WTC11 (cell line): ENCODE measurements around the gene SND1. TPM values are rescaled to one million over a fixed set of nuclear protein-coding genes. Genes with fewer than 3 reads are reported as not detected.

Experiments
- ATAC-seq: fragments of 200-7000 bp; cut with Tn5 transposase; 2 replicates; pipeline ENCODE4 v1.10.0; 2021; ENCODE audit warnings: mild to moderate bottlenecking, moderate library complexity
- CTCF ChIA-PET: fragments of 300-600 bp; sonication (Branson Sonifier 250); formaldehyde crosslinking; loops from one replicate; lab custom pipeline; 2021; ENCODE audit warnings: antibody characterized with exemption; lab: Charles Lee
- POLR2A ChIA-PET: fragments of 350-600 bp; sonication (Branson Sonifier 250); formaldehyde crosslinking; loops from one replicate; lab custom pipeline; 2021; ENCODE audit warnings: antibody characterized with exemption; lab: Charles Lee
- DNase-seq: peaks from one replicate; pipeline ENCODE4 v3.0.0; 2021; ENCODE audit warnings: low spot score
- H3K27ac Mint-ChIP-seq: 2 replicates; pipeline ENCODE4 v1.8.0; 2021; ENCODE audit warnings: mixed read lengths
- H3K27me3 Mint-ChIP-seq: 2 replicates; pipeline ENCODE4 v1.8.0; 2021; ENCODE audit warnings: low read depth, mild to moderate bottlenecking, moderate library complexity, mixed read lengths
- H3K36me3 Mint-ChIP-seq: 2 replicates; pipeline ENCODE4 v1.8.0; 2021; ENCODE audit warnings: mixed read lengths
- H3K4me1 Mint-ChIP-seq: 2 replicates; pipeline ENCODE4 v1.8.0; 2022; ENCODE audit warnings: mixed read lengths
- H3K4me3 Mint-ChIP-seq: 2 replicates; pipeline ENCODE4 v1.8.0; 2021; ENCODE audit warnings: mild to moderate bottlenecking, moderate library complexity, mixed read lengths
- H3K9me3 Mint-ChIP-seq: 2 replicates; pipeline ENCODE4 v1.8.0; 2021; ENCODE audit warnings: mixed read lengths
- CTCF ChIP-seq: fragments of 200-600 bp; IDR thresholded peaks from 2 replicates; pipeline ENCODE4 v1.8.0; 2022; ENCODE audit warnings: antibody characterized with exemption
- E2F1 ChIP-seq: sonication (generic); formaldehyde crosslinking; IDR thresholded peaks from 2 replicates; pipeline ENCODE4 v1.8.0; 2022; ENCODE audit warnings: mild to moderate bottlenecking, missing genetic modification reagents
- ELF4 ChIP-seq: sonication (generic); formaldehyde crosslinking; IDR thresholded peaks from 2 replicates; pipeline ENCODE4 v1.8.1; 2022; ENCODE audit warnings: low read depth, mild to moderate bottlenecking, moderate library complexity, missing genetic modification reagents
- EMX1 ChIP-seq: fragments of 250-450 bp; sonication (Bioruptor Pico); IDR thresholded peaks from 2 replicates; pipeline ENCODE4 v1.8.0; 2021; ENCODE audit warnings: mild to moderate bottlenecking
- ESRRA ChIP-seq: sonication (generic); formaldehyde crosslinking; IDR thresholded peaks from 2 replicates; pipeline ENCODE4 v1.8.1; 2022; ENCODE audit warnings: mild to moderate bottlenecking, missing genetic modification reagents, borderline replicate concordance
- FOXP1 ChIP-seq: sonication (generic); formaldehyde crosslinking; IDR thresholded peaks from 2 replicates; pipeline ENCODE4 v1.8.0; 2022; ENCODE audit warnings: missing genetic modification reagents, mild to moderate bottlenecking, moderate library complexity, borderline replicate concordance
- IRF1 ChIP-seq: sonication (generic); formaldehyde crosslinking; IDR thresholded peaks from 2 replicates; pipeline ENCODE4 v1.8.0; 2023; ENCODE audit warnings: missing genetic modification reagents
- JAZF1 ChIP-seq: fragments of 250-450 bp; sonication (Bioruptor Pico); IDR thresholded peaks from 2 replicates; pipeline ENCODE4 v1.9.0; 2021; ENCODE audit warnings: moderate library complexity, mild to moderate bottlenecking, inconsistent platforms
- NFATC4 ChIP-seq: fragments of 250-450 bp; sonication (Bioruptor Pico); IDR thresholded peaks from 2 replicates; pipeline ENCODE4 v1.9.0; 2021; ENCODE audit warnings: mild to moderate bottlenecking
- NFE2L1 ChIP-seq: sonication (generic); formaldehyde crosslinking; IDR thresholded peaks from 2 replicates; pipeline ENCODE4 v1.8.1; 2023; ENCODE audit warnings: missing genetic modification reagents
- NR3C1 ChIP-seq: sonication (generic); formaldehyde crosslinking; conservative IDR thresholded peaks from 2 replicates; pipeline ENCODE4 v1.8.1; 2023; ENCODE audit warnings: low read depth, mild to moderate bottlenecking, missing genetic modification reagents
- OVOL2 ChIP-seq: fragments of 250-450 bp; sonication (Bioruptor Pico); IDR thresholded peaks from 2 replicates; pipeline ENCODE4 v1.9.0; 2021; ENCODE audit warnings: mild to moderate bottlenecking, borderline replicate concordance
- RELA ChIP-seq: sonication (generic); formaldehyde crosslinking; IDR thresholded peaks from 2 replicates; pipeline ENCODE4 v1.8.1; 2022; ENCODE audit warnings: missing genetic modification reagents, mild to moderate bottlenecking, borderline replicate concordance
- SMAD4 ChIP-seq: sonication (generic); formaldehyde crosslinking; IDR thresholded peaks from 2 replicates; pipeline ENCODE4 v1.8.0; 2022; ENCODE audit warnings: mild to moderate bottlenecking, missing genetic modification reagents
- STAT6 ChIP-seq: sonication (generic); formaldehyde crosslinking; conservative IDR thresholded peaks from 2 replicates; pipeline ENCODE4 v1.8.1; 2023; ENCODE audit warnings: mild to moderate bottlenecking, low read depth, missing genetic modification reagents, moderate library complexity
- TCF7 ChIP-seq: sonication (generic); formaldehyde crosslinking; IDR thresholded peaks from 2 replicates; pipeline ENCODE4 v1.8.0; 2022; ENCODE audit warnings: mild to moderate bottlenecking, low read depth, missing genetic modification reagents, moderate library complexity
- USF1 ChIP-seq: sonication (generic); formaldehyde crosslinking; IDR thresholded peaks from 2 replicates; pipeline ENCODE4 v1.8.0; 2022; ENCODE audit warnings: mild to moderate bottlenecking, missing genetic modification reagents
- ZNF138 ChIP-seq: sonication (generic); formaldehyde crosslinking; conservative IDR thresholded peaks from 2 replicates; pipeline ENCODE4 v1.8.1; 2022; ENCODE audit warnings: mild to moderate bottlenecking, moderate library complexity, missing genetic modification reagents
- ZNF219 ChIP-seq: sonication (generic); formaldehyde crosslinking; IDR thresholded peaks from 2 replicates; pipeline ENCODE4 v1.8.0; 2023; ENCODE audit warnings: missing genetic modification reagents, mild to moderate bottlenecking, borderline replicate concordance
- ZNF232 ChIP-seq: sonication (generic); formaldehyde crosslinking; IDR thresholded peaks from 2 replicates; pipeline ENCODE4 v1.8.0; 2022; ENCODE audit warnings: mild to moderate bottlenecking, missing genetic modification reagents
- ZNF263 ChIP-seq: sonication (generic); formaldehyde crosslinking; IDR thresholded peaks from 2 replicates; pipeline ENCODE4 v1.8.1; 2022; ENCODE audit warnings: low read depth, mild to moderate bottlenecking, moderate library complexity, missing genetic modification reagents
- ZNF396 ChIP-seq: fragments of 250-450 bp; sonication (Bioruptor Pico); IDR thresholded peaks from 2 replicates; pipeline ENCODE4 v1.8.0; 2021; ENCODE audit warnings: mild to moderate bottlenecking, moderate library complexity, borderline replicate concordance
- ZSCAN18 ChIP-seq: fragments of 250-450 bp; sonication (Bioruptor Pico); IDR thresholded peaks from 2 replicates; pipeline ENCODE4 v2.1.2; 2022; ENCODE audit warnings: mild to moderate bottlenecking, moderate library complexity
- total RNA-seq: library from RNA; stranded (reverse); gene quantifications from 3 replicates; pipeline ENCODE4 v1.2.3, GENCODE V29; 2021
- TF ChIP-seq, protein P1 (sequence below): fragments of 250-450 bp; sonication (Bioruptor Pico); IDR thresholded peaks from 2 replicates; pipeline ENCODE4 v1.9.0; 2021; ENCODE audit warnings: mild to moderate bottlenecking, borderline replicate concordance
- TF ChIP-seq, protein P2 (sequence below): fragments of 250-450 bp; sonication (Bioruptor Pico); IDR thresholded peaks from 2 replicates; pipeline ENCODE4 v1.9.0; 2021; ENCODE audit warnings: mild to moderate bottlenecking

Gene SND1
- total RNA-seq, 1 experiment from 2014 or later: 261 TPM

- no peak for TF ChIP-seq STAT6 (CRISPR knock-in tag)
- no peak for TF ChIP-seq E2F1 (CRISPR knock-in tag)
- TF ChIP-seq ESRRA (CRISPR knock-in tag): no peak
- TF ChIP-seq TCF7: no peak
- no peak for TF ChIP-seq ZNF219
- TF ChIP-seq, protein P1, sequence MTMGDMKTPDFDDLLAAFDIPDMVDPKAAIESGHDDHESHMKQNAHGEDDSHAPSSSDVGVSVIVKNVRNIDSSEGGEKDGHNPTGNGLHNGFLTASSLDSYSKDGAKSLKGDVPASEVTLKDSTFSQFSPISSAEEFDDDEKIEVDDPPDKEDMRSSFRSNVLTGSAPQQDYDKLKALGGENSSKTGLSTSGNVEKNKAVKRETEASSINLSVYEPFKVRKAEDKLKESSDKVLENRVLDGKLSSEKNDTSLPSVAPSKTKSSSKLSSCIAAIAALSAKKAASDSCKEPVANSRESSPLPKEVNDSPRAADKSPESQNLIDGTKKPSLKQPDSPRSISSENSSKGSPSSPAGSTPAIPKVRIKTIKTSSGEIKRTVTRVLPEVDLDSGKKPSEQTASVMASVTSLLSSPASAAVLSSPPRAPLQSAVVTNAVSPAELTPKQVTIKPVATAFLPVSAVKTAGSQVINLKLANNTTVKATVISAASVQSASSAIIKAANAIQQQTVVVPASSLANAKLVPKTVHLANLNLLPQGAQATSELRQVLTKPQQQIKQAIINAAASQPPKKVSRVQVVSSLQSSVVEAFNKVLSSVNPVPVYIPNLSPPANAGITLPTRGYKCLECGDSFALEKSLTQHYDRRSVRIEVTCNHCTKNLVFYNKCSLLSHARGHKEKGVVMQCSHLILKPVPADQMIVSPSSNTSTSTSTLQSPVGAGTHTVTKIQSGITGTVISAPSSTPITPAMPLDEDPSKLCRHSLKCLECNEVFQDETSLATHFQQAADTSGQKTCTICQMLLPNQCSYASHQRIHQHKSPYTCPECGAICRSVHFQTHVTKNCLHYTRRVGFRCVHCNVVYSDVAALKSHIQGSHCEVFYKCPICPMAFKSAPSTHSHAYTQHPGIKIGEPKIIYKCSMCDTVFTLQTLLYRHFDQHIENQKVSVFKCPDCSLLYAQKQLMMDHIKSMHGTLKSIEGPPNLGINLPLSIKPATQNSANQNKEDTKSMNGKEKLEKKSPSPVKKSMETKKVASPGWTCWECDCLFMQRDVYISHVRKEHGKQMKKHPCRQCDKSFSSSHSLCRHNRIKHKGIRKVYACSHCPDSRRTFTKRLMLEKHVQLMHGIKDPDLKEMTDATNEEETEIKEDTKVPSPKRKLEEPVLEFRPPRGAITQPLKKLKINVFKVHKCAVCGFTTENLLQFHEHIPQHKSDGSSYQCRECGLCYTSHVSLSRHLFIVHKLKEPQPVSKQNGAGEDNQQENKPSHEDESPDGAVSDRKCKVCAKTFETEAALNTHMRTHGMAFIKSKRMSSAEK (CRISPR knock-in tag): no peak
- TF ChIP-seq, protein P2, sequence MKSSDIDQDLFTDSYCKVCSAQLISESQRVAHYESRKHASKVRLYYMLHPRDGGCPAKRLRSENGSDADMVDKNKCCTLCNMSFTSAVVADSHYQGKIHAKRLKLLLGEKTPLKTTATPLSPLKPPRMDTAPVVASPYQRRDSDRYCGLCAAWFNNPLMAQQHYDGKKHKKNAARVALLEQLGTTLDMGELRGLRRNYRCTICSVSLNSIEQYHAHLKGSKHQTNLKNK (CRISPR knock-in tag): no peak
- no peak for TF ChIP-seq CTCF
- TF ChIP-seq ZNF232 (CRISPR knock-in tag): no peak
- no peak for TF ChIP-seq USF1
- TF ChIP-seq OVOL2 (CRISPR knock-in tag): no peak
- no peak for TF ChIP-seq ZNF263
- no peak for TF ChIP-seq NFE2L1 (CRISPR knock-in tag)
- TF ChIP-seq IRF1: no peak
These were observed 210.5 kb downstream of the SND1 start (continued) for GRCh38 chr7:127862525-127862924.

DNA sequence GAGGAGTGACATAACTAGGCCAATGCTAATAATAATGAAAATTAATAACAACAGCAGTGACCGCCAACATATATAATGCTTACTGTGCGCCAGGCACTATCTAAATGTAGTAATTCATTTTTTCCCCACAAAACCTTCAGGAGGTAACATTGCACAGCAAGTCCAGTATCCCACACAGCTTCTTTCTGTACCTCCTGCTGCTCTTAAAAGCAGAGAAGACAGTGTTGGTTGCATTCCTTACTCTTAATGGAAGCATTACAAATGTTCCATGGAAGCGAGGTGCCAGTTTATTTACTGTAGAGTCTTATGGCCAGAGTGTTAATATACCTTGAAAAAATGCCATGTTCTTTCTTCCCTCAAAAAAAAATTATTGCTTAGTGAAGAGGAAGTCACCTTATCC lies 211.1 kb downstream of the SND1 start:
- CTCF ChIA-PET: interaction anchor here (1.0 kb wide), 1 partner anchor 70 kb away, joined by 5 read pairs; no protein-coding TSS in a partner anchor

More for the DNA sequence above, 211.1 kb downstream of the SND1 start:
- H3K27me3 Mint-ChIP-seq: no peaks in the 10 kb centered on the region
- ATAC-seq (no peak), DNase-seq (no peak)
- POLR2A ChIA-PET: no interaction called here
- TF ChIP-seq OVOL2 (CRISPR knock-in tag): no peak
- no peak for TF ChIP-seq SMAD4 (CRISPR knock-in tag)
- TF ChIP-seq NFE2L1 (CRISPR knock-in tag): no peak
- no peak for TF ChIP-seq ZNF138 (CRISPR knock-in tag)
- TF ChIP-seq ZNF396 (CRISPR knock-in tag): no peak
- TF ChIP-seq ELF4 (CRISPR knock-in tag): no peak
- no peak for TF ChIP-seq ZSCAN18 (CRISPR knock-in tag)
- no peak for TF ChIP-seq RELA
- TF ChIP-seq NFATC4 (CRISPR knock-in tag): no peak
- no peak for TF ChIP-seq NR3C1
- TF ChIP-seq EMX1 (CRISPR knock-in tag): no peak
- TF ChIP-seq FOXP1: no peak
- no peak for TF ChIP-seq TCF7
- no peak for TF ChIP-seq JAZF1
- H3K27ac Mint-ChIP-seq: no peak overlapping the region
- peaks cover 50% of the 10 kb centered on the region for H3K4me1 Mint-ChIP-seq
- no peak overlapping the region for H3K4me3 Mint-ChIP-seq
- H3K9me3 Mint-ChIP-seq: no peaks in the 10 kb centered on the region
- no peaks in the 10 kb centered on the region for H3K36me3 Mint-ChIP-seq
